HepG2 (cell line): ENCODE data around the gene ZNF234. TPM values are rescaled to one million over a fixed set of nuclear protein-coding genes. Genes with fewer than 3 reads are reported as not detected.

ENCODE experiments used
- ADNP ChIP-seq: sonication (generic); formaldehyde crosslinking; IDR thresholded peaks from 2 replicates; pipeline ENCODE4 v1.4.0; 2020; ENCODE audit warnings: missing genetic modification reagents
- AGO1 ChIP-seq: fragments of 200-400 bp; formaldehyde crosslinking; IDR thresholded peaks from 2 replicates; pipeline ENCODE4 v1.6.1; 2017; ENCODE audit warnings: mild to moderate bottlenecking, low read depth, low read length, moderate library complexity; ENCODE audit not compliant: poor library complexity, severe bottlenecking
- CENPX ChIP-seq: sonication (generic); formaldehyde crosslinking; IDR thresholded peaks from 2 replicates; pipeline ENCODE4 v1.9.0; 2021; ENCODE audit warnings: mild to moderate bottlenecking, missing genetic modification reagents, moderate library complexity
- FOSL1 ChIP-seq: sonication (generic); formaldehyde crosslinking; IDR thresholded peaks from 2 replicates; pipeline ENCODE4 v1.9.0; 2021; ENCODE audit warnings: missing genetic modification reagents, borderline replicate concordance
- HHEX ChIP-seq: IDR thresholded peaks from 2 replicates; pipeline ENCODE4 v1.6.1; 2016; ENCODE audit warnings: control low read depth
- HMGA1 ChIP-seq: sonication (generic); formaldehyde crosslinking; conservative IDR thresholded peaks from 2 replicates; pipeline ENCODE4 v1.4.0; 2020; ENCODE audit warnings: missing genetic modification reagents
- HOXA5 ChIP-seq: sonication (generic); formaldehyde crosslinking; IDR thresholded peaks from 2 replicates; pipeline ENCODE4 v1.4.0; 2020; ENCODE audit warnings: missing genetic modification reagents
- MTA1 ChIP-seq: sonication (generic); formaldehyde crosslinking; IDR thresholded peaks from 2 replicates; pipeline ENCODE4 v1.4.0; 2020; ENCODE audit warnings: missing genetic modification reagents, mild to moderate bottlenecking, borderline replicate concordance
- NFIC ChIP-seq: IDR thresholded peaks from 2 replicates; pipeline ENCODE4 v1.6.1; 2012; ENCODE audit warnings: mild to moderate bottlenecking, low read length, inconsistent platforms
- POLR2AphosphoS5 ChIP-seq: IDR thresholded peaks from 2 replicates; pipeline ENCODE4 v1.6.1; 2012; ENCODE audit warnings: low read depth, low read length
- PRMT3 ChIP-seq: sonication (generic); formaldehyde crosslinking; IDR thresholded peaks from 2 replicates; pipeline ENCODE4 v1.8.1; 2022; ENCODE audit warnings: low read depth, mild to moderate bottlenecking, moderate library complexity, missing genetic modification reagents, borderline replicate concordance
- RARG ChIP-seq: sonication (generic); formaldehyde crosslinking; IDR thresholded peaks from 2 replicates; pipeline ENCODE4 v1.4.0; 2020; ENCODE audit warnings: low read depth, mild to moderate bottlenecking, missing genetic modification reagents
- SNRNP70 ChIP-seq: fragments of 200-400 bp; formaldehyde crosslinking; IDR thresholded peaks from 2 replicates; pipeline ENCODE4 v1.6.1; 2017; ENCODE audit warnings: mild to moderate bottlenecking, low read depth, low read length, moderate library complexity
- ZFP62 ChIP-seq: sonication (generic); formaldehyde crosslinking; IDR thresholded peaks from 2 replicates; pipeline ENCODE4 v1.4.0; 2020; ENCODE audit warnings: missing genetic modification reagents
- ZNF124 ChIP-seq: sonication (generic); formaldehyde crosslinking; IDR thresholded peaks from 2 replicates; pipeline ENCODE4 v1.4.0; 2020; ENCODE audit warnings: missing genetic modification reagents
- ZNF207 ChIP-seq: fragments of 450-650 bp; IDR thresholded peaks from 2 replicates; pipeline ENCODE4 v1.6.1; 2016; ENCODE audit warnings: antibody characterized with exemption, borderline replicate concordance
- ZNF530 ChIP-seq: sonication (generic); formaldehyde crosslinking; IDR thresholded peaks from 2 replicates; pipeline ENCODE4 v1.5.0; 2020; ENCODE audit warnings: low read depth, mild to moderate bottlenecking, missing genetic modification reagents
- ZNF547 ChIP-seq: sonication (generic); formaldehyde crosslinking; IDR thresholded peaks from 2 replicates; pipeline ENCODE4 v1.5.1; 2020; ENCODE audit warnings: mild to moderate bottlenecking, missing genetic modification reagents
- ZNF615 ChIP-seq: sonication (generic); formaldehyde crosslinking; IDR thresholded peaks from 2 replicates; pipeline ENCODE4 v1.5.0; 2020; ENCODE audit warnings: mild to moderate bottlenecking, missing genetic modification reagents, borderline replicate concordance
- ZNF724P ChIP-seq: sonication (generic); formaldehyde crosslinking; IDR thresholded peaks from 2 replicates; pipeline ENCODE4 v1.8.0; 2022; ENCODE audit warnings: missing genetic modification reagents, borderline replicate concordance
- ZNF792 ChIP-seq: IDR thresholded peaks from 2 replicates; pipeline ENCODE4 v1.6.1; 2016
- ZNF878 ChIP-seq: sonication (generic); formaldehyde crosslinking; IDR thresholded peaks from 2 replicates; pipeline ENCODE4 v1.8.1; 2023; ENCODE audit warnings: mild to moderate bottlenecking, missing genetic modification reagents, moderate library complexity
- ZSCAN21 ChIP-seq: sonication (generic); formaldehyde crosslinking; IDR thresholded peaks from 2 replicates; pipeline ENCODE4 v1.8.0; 2022; ENCODE audit warnings: mild to moderate bottlenecking, missing genetic modification reagents, moderate library complexity, borderline replicate concordance
- polyA plus RNA-seq, 8 experiments: library from polyadenylated mRNA; depleted of rRNA in 3 of 8; stranded (reverse) in 7 of 8; unstranded in 1 of 8; fragments of >200 nt; fragmentation: Illumina TruSeq in 4 of 8; extraction: Trizol in 4 of 8; gene quantifications; 2 replicates each; pipeline versions ENCODE4 v1.2.1 to v1.2.3, GENCODE V29; 2011 to 2016; ENCODE audit warnings: low read depth in 4 of 8, missing spikeins in 1 of 8, mixed read lengths in 1 of 8; ENCODE audit not compliant: insufficient read depth in 1 of 8
- total RNA-seq, 5 experiments: library from RNA; depleted of rRNA; stranded (reverse); fragments of >200 nt; fragmentation: Illumina TruSeq; extraction: Trizol; gene quantifications; 2 replicates each; pipeline ENCODE4 v1.2.3, GENCODE V29; 2016; ENCODE audit warnings: low read depth in 1 of 5
- TF ChIP-seq, protein P1 (sequence below): IDR thresholded peaks from 2 replicates; pipeline ENCODE4 v1.6.1; 2016; ENCODE audit warnings: mild to moderate bottlenecking
- TF ChIP-seq, protein P2 (sequence below): sonication (generic); formaldehyde crosslinking; IDR thresholded peaks from 2 replicates; pipeline ENCODE4 v1.4.0; 2020; ENCODE audit warnings: missing genetic modification reagents
- TF ChIP-seq, protein P3 (sequence below): fragments of 450-650 bp; IDR thresholded peaks from 2 replicates; pipeline ENCODE4 v1.6.1; 2017; ENCODE audit warnings: mild to moderate bottlenecking

ZNF234 gene
- total and polyA plus RNA-seq, 2 of the 13 experiments (the other 11 are each of a cell fraction or from before 2014, with no cell fraction given), result 3.5 to 11.2 TPM

DNA sequence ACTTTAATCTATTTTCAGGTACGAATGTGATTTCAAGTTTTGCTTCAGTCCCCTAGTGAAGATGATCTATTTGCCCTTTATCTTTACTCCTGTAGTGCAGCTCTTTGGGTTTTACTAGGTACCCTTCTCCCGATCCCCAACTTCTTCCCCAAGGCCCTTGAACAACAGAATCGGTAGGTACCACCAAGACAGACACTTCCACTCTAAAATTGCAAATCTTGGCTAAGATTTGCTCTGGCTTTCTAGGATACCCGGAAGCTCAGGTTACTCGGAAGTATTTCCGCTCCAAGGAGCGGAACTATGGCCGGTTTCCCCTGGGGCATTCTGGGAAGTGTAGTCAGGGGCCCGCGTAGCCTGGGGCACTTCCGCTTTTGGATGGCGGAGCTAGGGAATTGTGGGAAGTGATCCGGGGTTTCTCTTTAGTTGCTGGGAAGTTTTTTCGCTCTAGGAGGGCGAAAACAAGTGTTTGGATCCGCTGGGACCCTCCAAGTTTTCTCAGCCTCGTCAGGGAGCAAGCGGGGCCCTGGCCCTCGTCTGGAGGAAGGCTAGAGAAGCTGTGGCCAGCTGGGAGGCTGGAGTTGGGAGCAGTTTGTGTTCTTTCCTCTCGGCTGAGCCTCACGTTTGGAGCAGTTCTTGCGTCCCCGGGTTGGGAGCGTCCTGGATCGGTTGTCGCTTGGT lies 65.9 kb downstream of the ZNF234 start (continued):
- TF ChIP-seq PRMT3 (CRISPR knock-in tag), result no peak
- TF ChIP-seq SNRNP70, result no peak
- no peak for TF ChIP-seq ZNF207
- no peak for TF ChIP-seq ZNF124
- no peak for TF ChIP-seq ZNF878 (CRISPR knock-in tag)
- no peak for TF ChIP-seq CENPX (CRISPR knock-in tag)
- TF ChIP-seq, protein P1, sequence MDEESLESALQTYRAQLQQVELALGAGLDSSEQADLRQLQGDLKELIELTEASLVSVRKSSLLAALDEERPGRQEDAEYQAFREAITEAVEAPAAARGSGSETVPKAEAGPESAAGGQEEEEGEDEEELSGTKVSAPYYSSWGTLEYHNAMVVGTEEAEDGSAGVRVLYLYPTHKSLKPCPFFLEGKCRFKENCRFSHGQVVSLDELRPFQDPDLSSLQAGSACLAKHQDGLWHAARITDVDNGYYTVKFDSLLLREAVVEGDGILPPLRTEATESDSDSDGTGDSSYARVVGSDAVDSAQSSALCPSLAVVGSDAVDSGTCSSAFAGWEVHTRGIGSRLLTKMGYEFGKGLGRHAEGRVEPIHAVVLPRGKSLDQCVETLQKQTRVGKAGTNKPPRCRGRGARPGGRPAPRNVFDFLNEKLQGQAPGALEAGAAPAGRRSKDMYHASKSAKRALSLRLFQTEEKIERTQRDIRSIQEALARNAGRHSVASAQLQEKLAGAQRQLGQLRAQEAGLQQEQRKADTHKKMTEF (CRISPR knock-in tag), result peak; percentile 66
- no peak for TF ChIP-seq HHEX
- no peak for TF ChIP-seq MTA1 (CRISPR knock-in tag)
- 0 out of 2 replicates have a peak, but pooled peaks have one; percentile 33 for TF ChIP-seq HOXA5 (CRISPR knock-in tag)
- TF ChIP-seq, protein P2, sequence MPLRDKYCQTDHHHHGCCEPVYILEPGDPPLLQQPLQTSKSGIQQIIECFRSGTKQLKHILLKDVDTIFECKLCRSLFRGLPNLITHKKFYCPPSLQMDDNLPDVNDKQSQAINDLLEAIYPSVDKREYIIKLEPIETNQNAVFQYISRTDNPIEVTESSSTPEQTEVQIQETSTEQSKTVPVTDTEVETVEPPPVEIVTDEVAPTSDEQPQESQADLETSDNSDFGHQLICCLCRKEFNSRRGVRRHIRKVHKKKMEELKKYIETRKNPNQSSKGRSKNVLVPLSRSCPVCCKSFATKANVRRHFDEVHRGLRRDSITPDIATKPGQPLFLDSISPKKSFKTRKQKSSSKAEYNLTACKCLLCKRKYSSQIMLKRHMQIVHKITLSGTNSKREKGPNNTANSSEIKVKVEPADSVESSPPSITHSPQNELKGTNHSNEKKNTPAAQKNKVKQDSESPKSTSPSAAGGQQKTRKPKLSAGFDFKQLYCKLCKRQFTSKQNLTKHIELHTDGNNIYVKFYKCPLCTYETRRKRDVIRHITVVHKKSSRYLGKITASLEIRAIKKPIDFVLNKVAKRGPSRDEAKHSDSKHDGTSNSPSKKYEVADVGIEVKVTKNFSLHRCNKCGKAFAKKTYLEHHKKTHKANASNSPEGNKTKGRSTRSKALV, result 0 out of 2 replicates have a peak, but pooled peaks have one; percentile 31
- TF ChIP-seq ZNF547, result 0 out of 2 replicates have a peak, but pooled peaks have one; percentile 37
- TF ChIP-seq ZNF530, result no peak
- TF ChIP-seq ZNF792 (CRISPR knock-in tag), result no peak
- no peak for TF ChIP-seq AGO1
- peak; percentile 78 for TF ChIP-seq POLR2AphosphoS5
- no peak for TF ChIP-seq ZNF615 (CRISPR knock-in tag)
- TF ChIP-seq ADNP (CRISPR knock-in tag), result no peak
- TF ChIP-seq HMGA1 (CRISPR knock-in tag), result no peak
- no peak for TF ChIP-seq FOSL1
- TF ChIP-seq ZFP62 (CRISPR knock-in tag), result no peak
- TF ChIP-seq NFIC, result peak; percentile 75; the same call in 1 of the 2 replicates
- TF ChIP-seq, protein P3, sequence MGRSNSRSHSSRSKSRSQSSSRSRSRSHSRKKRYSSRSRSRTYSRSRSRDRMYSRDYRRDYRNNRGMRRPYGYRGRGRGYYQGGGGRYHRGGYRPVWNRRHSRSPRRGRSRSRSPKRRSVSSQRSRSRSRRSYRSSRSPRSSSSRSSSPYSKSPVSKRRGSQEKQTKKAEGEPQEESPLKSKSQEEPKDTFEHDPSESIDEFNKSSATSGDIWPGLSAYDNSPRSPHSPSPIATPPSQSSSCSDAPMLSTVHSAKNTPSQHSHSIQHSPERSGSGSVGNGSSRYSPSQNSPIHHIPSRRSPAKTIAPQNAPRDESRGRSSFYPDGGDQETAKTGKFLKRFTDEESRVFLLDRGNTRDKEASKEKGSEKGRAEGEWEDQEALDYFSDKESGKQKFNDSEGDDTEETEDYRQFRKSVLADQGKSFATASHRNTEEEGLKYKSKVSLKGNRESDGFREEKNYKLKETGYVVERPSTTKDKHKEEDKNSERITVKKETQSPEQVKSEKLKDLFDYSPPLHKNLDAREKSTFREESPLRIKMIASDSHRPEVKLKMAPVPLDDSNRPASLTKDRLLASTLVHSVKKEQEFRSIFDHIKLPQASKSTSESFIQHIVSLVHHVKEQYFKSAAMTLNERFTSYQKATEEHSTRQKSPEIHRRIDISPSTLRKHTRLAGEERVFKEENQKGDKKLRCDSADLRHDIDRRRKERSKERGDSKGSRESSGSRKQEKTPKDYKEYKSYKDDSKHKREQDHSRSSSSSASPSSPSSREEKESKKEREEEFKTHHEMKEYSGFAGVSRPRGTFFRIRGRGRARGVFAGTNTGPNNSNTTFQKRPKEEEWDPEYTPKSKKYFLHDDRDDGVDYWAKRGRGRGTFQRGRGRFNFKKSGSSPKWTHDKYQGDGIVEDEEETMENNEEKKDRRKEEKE, result no peak
- no peak for TF ChIP-seq ZNF724P (CRISPR knock-in tag)
- TF ChIP-seq RARG (CRISPR knock-in tag), result 0 out of 2 replicates have a peak, but pooled peaks have one; percentile 54
- TF ChIP-seq ZSCAN21 (CRISPR knock-in tag), result no peak
